Measurements from ENCODE around the gene PASD1. TPM values are rescaled to one million over a fixed set of nuclear protein-coding genes. Genes with fewer than 3 reads are reported as not detected.

The PASD1 gene
- total RNA-seq, 2 donors from 2014 or later, result not detected

- H3K4me3 Mint-ChIP-seq, result no peak overlapping the region
- 92 to 100% methylated on average over 1 to 7 of the region's 7 CpGs for WGBS, 2 experiments (ENCODE audit: insufficient coverage in 1 of 2, insufficient read length in 1 of 2)
- no peaks in the 10 kb centered on the region for H3K27me3 Mint-ChIP-seq (ENCODE audit: insufficient read depth)
- H3K9ac ChIP-seq (ENCODE audit: extremely low read depth, low read length, poor library complexity, severe bottlenecking), result no peak overlapping the region
- no peaks in the 10 kb centered on the region for H3K27me3 ChIP-seq (ENCODE audit: control insufficient read depth, insufficient read depth, low read length, poor library complexity, severe bottlenecking)
- no peaks in the 10 kb centered on the region for H3K4me1 ChIP-seq (ENCODE audit: control insufficient read depth, insufficient read depth, low read length)
- TF ChIP-seq CTCF (conservative IDR thresholded peaks at IDR 0.05), result no peak
- H3K27ac ChIP-seq (ENCODE audit: low read depth, low read length), result no peak overlapping the region
- H3K27ac Mint-ChIP-seq, result no peak overlapping the region
- no peaks in the 10 kb centered on the region for H3K36me3 Mint-ChIP-seq (ENCODE audit: low read depth)
- H3K9me3 Mint-ChIP-seq, result peaks cover 42% of the 10 kb centered on the region
- DNase-seq, result no peak
- no peaks in the 10 kb centered on the region for H3K9me3 ChIP-seq (ENCODE audit: control insufficient read depth, low read length)
- no peak overlapping the region for H3K4me3 ChIP-seq (ENCODE audit: low read length)
- H3K36me3 ChIP-seq (ENCODE audit: control insufficient read depth, insufficient read depth, low read length), result no peaks in the 10 kb centered on the region
- H3K4me1 Mint-ChIP-seq, result no peaks in the 10 kb centered on the region
Observed at GRCh38 chrX:151702741-151703340, 139.4 kb downstream of the PASD1 start.

GRCh38 chrX:151703487-151703886 lies 140.0 kb downstream of the PASD1 start:
- Mint-ChIP-seq H3K4me1 (no peaks in the 10 kb centered on the region), H3K27me3 (ENCODE audit: insufficient read depth) (no peaks in the 10 kb centered on the region), H3K4me3 (no peak overlapping the region), H3K9me3 (peaks cover 36% of the 10 kb centered on the region), H3K27ac (no peak overlapping the region), H3K36me3 (ENCODE audit: low read depth) (no peaks in the 10 kb centered on the region)
- TF ChIP-seq CTCF (conservative IDR thresholded peaks at IDR 0.05), result no peak
- DNase-seq, result no peak
- Histone ChIP-seq H3K27ac (ENCODE audit: low read depth, low read length) (no peak overlapping the region), H3K27me3 (ENCODE audit: control insufficient read depth, insufficient read depth, low read length, poor library complexity, severe bottlenecking) (no peaks in the 10 kb centered on the region), H3K9ac (ENCODE audit: extremely low read depth, low read length, poor library complexity, severe bottlenecking) (no peak overlapping the region), H3K36me3 (ENCODE audit: control insufficient read depth, insufficient read depth, low read length) (no peaks in the 10 kb centered on the region), H3K9me3 (ENCODE audit: control insufficient read depth, low read length) (no peaks in the 10 kb centered on the region), H3K4me3 (ENCODE audit: low read length) (no peak overlapping the region), H3K4me1 (ENCODE audit: control insufficient read depth, insufficient read depth, low read length) (no peaks in the 10 kb centered on the region)
- 90% methylated on average over 7 of the region's 7 CpGs; no CpG with 5 or more reads in 1 of the 2 experiments for WGBS, 2 experiments (ENCODE audit: insufficient coverage in 1 of 2, insufficient read length in 1 of 2)

GRCh38 chrX:151704041-151704663 lies 140.7 kb downstream of the PASD1 start:
- WGBS, 2 experiments (ENCODE audit: insufficient coverage in 1 of 2, insufficient read length in 1 of 2), result 89 to 96% methylated on average over 4 to 12 of the region's 13 CpGs
- H3K27ac ChIP-seq (ENCODE audit: low read depth, low read length), result no peak overlapping the region

More at GRCh38 chrX:151704041-151704663, 140.7 kb downstream of the PASD1 start:
- Histone ChIP-seq H3K27me3 (ENCODE audit: control insufficient read depth, insufficient read depth, low read length, poor library complexity, severe bottlenecking) (no peaks in the 10 kb centered on the region), H3K36me3 (ENCODE audit: control insufficient read depth, insufficient read depth, low read length) (no peaks in the 10 kb centered on the region), H3K4me3 (ENCODE audit: low read length) (no peak overlapping the region), H3K4me1 (ENCODE audit: control insufficient read depth, insufficient read depth, low read length) (no peaks in the 10 kb centered on the region), H3K9me3 (ENCODE audit: control insufficient read depth, low read length) (no peaks in the 10 kb centered on the region), H3K9ac (ENCODE audit: extremely low read depth, low read length, poor library complexity, severe bottlenecking) (no peak overlapping the region)
- Mint-ChIP-seq H3K4me3 (no peak overlapping the region), H3K27me3 (ENCODE audit: insufficient read depth) (no peaks in the 10 kb centered on the region), H3K9me3 (peaks cover 30% of the 10 kb centered on the region), H3K4me1 (no peaks in the 10 kb centered on the region), H3K27ac (no peak overlapping the region), H3K36me3 (ENCODE audit: low read depth) (no peaks in the 10 kb centered on the region)
- TF ChIP-seq CTCF (conservative IDR thresholded peaks at IDR 0.05), result no peak
- DNase-seq, result no peak
